HG03108 (cell line): ENCODE data around the gene C22orf23.
"Not testable (repeated sequence)": the region's sequence is repeated elsewhere in the genome, so short reads cannot be mapped to it uniquely, and the experiment has no call there.

Experiments
- ATAC-seq: cut with Tn5 transposase; IDR thresholded peaks from one replicate; pipeline ENCODE4 v1.9.1; 2021; ENCODE audit warnings: moderate library complexity; ENCODE audit not compliant: unreplicated experiment

The C22orf23 gene

GRCh38 chr22:37982938-37983859 lies 29.8 kb upstream of the C22orf23 start:
- no peak for ATAC-seq

- ATAC-seq, result no peak
These were observed 28.9 kb upstream of the C22orf23 start for GRCh38 chr22:37982151-37982785.

GRCh38 chr22:37981282-37982011 lies 28.0 kb upstream of the C22orf23 start:
- no peak for ATAC-seq

- no peak for ATAC-seq
These were observed 26.4 kb upstream of the C22orf23 start for GRCh38 chr22:37979782-37980181.

GRCh38 chr22:37976547-37976946 lies 23.1 kb upstream of the C22orf23 start:
- no peak for ATAC-seq

- ATAC-seq, result not testable (repeated sequence)
These were observed 22.6 kb upstream of the C22orf23 start for GRCh38 chr22:37976022-37976421.

GRCh38 chr22:37975153-37975552 lies 21.8 kb upstream of the C22orf23 start:
- no peak for ATAC-seq

- no peak for ATAC-seq
These were observed 20.1 kb upstream of the C22orf23 start for GRCh38 chr22:37973271-37974170.

GRCh38 chr22:37972527-37972926 lies 19.1 kb upstream of the C22orf23 start:
- ATAC-seq, result no peak

GRCh38 chr22:37971475-37972434 lies 18.4 kb upstream of the C22orf23 start:
- ATAC-seq, result no peak

- ATAC-seq, result no peak
These were observed 17.5 kb upstream of the C22orf23 start for GRCh38 chr22:37970864-37971263.

- ATAC-seq, result no peak
These were observed 15.3 kb upstream of the C22orf23 start for GRCh38 chr22:37968452-37969251.

GRCh38 chr22:37967637-37968451 lies 14.4 kb upstream of the C22orf23 start:
- no peak for ATAC-seq

- no peak for ATAC-seq
These were observed 13.7 kb upstream of the C22orf23 start for GRCh38 chr22:37967147-37967546.

- no peak for ATAC-seq
These were observed 12.7 kb upstream of the C22orf23 start for GRCh38 chr22:37965940-37966664.

- no peak for ATAC-seq
These were observed 7.7 kb upstream of the C22orf23 start for GRCh38 chr22:37961062-37961461.

GRCh38 chr22:37959231-37959825 lies 5.9 kb upstream of the C22orf23 start:
- ATAC-seq, result no peak
